ENCODE results near the gene IGFBP7.

The IGFBP7 gene

DNA sequence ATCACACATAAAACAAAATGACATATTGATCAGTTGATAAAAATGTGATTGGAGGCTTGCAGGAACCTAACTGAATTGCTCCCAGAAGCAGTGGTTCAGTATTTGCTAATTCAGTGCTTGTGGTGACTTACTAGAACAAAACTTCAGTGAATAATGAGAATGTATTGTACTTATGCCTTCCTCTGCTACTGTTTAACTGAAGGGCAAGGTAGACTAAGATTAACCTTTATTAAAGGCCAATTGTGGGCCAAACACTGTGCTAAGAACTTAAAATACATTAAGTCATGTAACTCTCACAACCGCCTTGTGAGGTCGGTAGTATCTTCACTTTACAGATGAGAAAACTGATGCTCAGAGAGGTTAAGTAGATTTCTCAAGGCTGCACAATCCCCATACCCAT is 14.9 kb downstream of the IGFBP7 start:
- no peak for DNase-seq (ENCODE audit: low read depth in 3 of 3)

- no peak for DNase-seq (ENCODE audit: low read depth in 3 of 3)
Observed at GRCh38 chr4:57094832-57095223, 15.4 kb downstream of the IGFBP7 start.

GRCh38 chr4:57093845-57094831 is 16.0 kb downstream of the IGFBP7 start:
- no peak for DNase-seq (ENCODE audit: low read depth in 3 of 3)

- DNase-seq (ENCODE audit: low read depth in 3 of 3) = no peak
Observed at GRCh38 chr4:57091657-57092162, 18.5 kb downstream of the IGFBP7 start.

DNA sequence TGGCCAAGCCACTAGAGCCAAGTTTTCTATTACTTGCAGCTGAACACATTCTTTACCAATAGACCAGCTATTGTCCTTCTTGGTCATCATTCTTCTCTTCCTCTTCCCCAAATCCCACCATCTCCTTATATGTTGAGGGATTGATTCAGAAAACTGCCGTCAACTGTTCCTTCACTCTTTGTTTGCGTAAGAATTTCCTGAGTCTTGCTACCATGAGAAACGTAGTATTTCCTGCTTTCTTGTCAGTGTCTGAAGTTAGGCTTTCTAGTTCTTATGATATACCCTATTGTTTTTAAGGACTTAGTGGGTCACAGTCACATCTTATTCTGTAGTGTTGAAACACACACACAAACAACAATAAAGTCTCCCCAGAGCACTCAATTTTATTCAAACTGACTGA is 20.1 kb downstream of the IGFBP7 start:
- no peak for DNase-seq (ENCODE audit: low read depth in 3 of 3)

DNA sequence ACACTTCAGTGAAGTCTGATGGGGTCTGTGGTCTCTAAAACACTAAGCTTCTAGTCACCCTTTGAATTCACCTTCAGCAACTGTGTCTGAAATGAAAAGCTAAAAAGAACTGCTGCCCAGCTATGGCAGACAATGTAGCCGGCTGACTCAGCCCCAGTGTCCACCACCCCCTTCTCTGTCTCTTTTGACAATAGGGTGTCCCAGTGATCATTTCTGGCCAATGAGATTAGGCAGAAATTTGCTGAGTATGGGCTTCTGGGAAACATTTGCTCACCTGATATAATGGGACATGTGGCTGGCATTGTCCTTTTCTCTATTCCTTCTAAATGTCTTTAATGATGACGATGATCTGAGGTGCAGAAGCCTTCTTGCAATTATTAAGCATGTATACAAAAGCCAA is 20.6 kb downstream of the IGFBP7 start:
- DNase-seq (ENCODE audit: low read depth in 3 of 3) = no peak

GRCh38 chr4:57086031-57086723 is 24.0 kb downstream of the IGFBP7 start:
- no peak for DNase-seq (ENCODE audit: low read depth in 3 of 3)

GRCh38 chr4:57085278-57085677 is 24.9 kb downstream of the IGFBP7 start:
- DNase-seq (ENCODE audit: low read depth in 3 of 3) = no peak

- no peak for DNase-seq (ENCODE audit: low read depth in 3 of 3)
Observed at GRCh38 chr4:57084360-57084759, 25.8 kb downstream of the IGFBP7 start.

GRCh38 chr4:57083090-57083489 is 27.1 kb downstream of the IGFBP7 start:
- DNase-seq (ENCODE audit: low read depth in 3 of 3) = no peak

GRCh38 chr4:57081651-57082621 is 28.2 kb downstream of the IGFBP7 start:
- DNase-seq (ENCODE audit: low read depth in 3 of 3) = no peak

- DNase-seq (ENCODE audit: low read depth in 3 of 3) = no peak
Observed at GRCh38 chr4:57080781-57081650, 29.2 kb downstream of the IGFBP7 start.

GRCh38 chr4:57078685-57079521 is 31.3 kb downstream of the IGFBP7 start:
- DNase-seq (ENCODE audit: low read depth in 3 of 3) = no peak

DNA sequence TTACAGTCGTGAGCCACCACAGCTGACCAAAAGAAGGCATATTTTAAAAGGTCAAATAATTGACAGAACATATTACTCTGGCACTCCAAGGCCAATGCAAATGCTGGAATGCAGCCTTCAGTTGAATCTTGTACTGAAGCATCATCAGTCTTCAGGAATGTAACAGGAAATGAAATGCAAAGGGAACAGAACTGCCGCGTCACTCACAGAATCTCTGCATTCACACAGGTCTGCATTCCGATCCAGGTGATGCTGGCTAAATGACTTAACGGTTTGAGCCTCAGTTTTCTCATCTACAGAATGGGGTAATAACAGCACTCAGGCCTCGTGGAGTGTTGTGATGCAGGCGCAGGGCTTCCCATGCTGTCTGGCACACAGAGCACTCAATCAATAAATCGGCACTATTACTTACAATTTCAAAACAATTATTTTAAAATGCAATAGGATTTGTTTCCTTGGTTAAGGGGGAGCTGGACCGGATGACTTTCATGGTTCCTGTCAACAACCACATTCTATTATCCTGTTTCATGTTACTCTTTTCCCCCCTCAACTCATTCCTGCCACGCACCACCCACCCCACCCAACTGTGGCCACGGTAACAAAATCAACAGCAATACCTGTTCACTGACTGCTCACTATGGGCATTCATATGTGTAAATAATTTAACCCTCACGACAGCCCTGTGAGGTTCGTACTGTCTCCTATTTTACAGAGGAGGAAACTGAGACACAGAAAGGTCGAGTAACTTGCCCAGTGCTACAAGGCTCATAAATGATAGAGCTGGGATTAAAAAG is 32.4 kb downstream of the IGFBP7 start:
- DNase-seq (ENCODE audit: low read depth in 3 of 3) = no peak

- DNase-seq (ENCODE audit: low read depth in 3 of 3) = no peak
Observed at GRCh38 chr4:57076646-57077045, 33.5 kb downstream of the IGFBP7 start.

DNA sequence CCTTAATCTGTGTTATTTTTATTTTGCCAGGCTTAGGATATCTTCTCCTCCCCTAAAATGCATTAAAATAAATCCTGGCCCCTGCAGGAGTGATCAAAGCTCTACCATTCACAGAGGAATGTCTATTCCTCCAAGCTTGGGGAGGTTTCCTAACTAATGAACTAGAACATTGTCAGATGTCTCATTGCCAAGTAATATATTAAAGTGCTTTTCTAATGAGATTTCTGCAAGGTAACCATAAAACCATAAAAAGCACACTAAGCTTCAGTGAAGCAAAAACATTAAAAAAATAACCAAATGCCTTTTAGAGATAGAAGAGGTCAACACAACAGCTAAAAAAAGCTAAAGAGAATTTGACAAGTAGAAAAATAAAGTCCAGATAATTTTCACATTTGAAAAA is 34.8 kb downstream of the IGFBP7 start:
- DNase-seq (ENCODE audit: low read depth in 3 of 3) = no peak

GRCh38 chr4:57074744-57075143 is 35.4 kb downstream of the IGFBP7 start:
- no peak for DNase-seq (ENCODE audit: low read depth in 3 of 3)

- no peak for DNase-seq (ENCODE audit: low read depth in 3 of 3)
Observed at GRCh38 chr4:57073559-57073958, 36.6 kb downstream of the IGFBP7 start.

DNA sequence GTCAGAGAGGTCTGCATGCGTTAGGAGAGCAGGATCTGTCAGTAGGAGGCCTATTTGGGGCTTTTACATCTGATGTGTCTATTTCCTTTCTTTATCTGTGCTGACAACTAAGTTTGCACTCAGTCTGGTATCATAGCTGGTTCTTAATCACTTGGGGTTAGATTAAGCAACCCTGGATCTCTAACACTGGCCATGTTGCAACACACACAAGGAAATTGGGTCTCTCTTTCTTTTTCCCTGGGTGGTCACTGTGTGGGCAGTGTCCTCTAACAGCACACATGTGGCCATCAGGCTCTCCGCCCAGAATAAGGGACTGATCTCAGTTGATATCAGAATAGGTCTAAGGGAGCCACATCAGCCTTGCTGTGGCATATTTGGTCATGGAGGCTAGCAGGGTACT is 38.9 kb downstream of the IGFBP7 start:
- no peak for DNase-seq (ENCODE audit: low read depth in 3 of 3)

All from stimulated activated CD4-positive, alpha-beta T cell treated with anti-CD3 and anti-CD28 coated beads, TNF-alpha, amount 100 ng/mL, for 48 hours (primary cell).